HUES48 (cell line): Measurements from ENCODE around the gene PAQR9.

Experiments
- H3K27ac ChIP-seq: one replicate; pipeline ENCODE4 v1.7.0; 2013; ENCODE audit warnings: low read depth, low read length, inconsistent platforms
- H3K27me3 ChIP-seq: 2 replicates; pipeline ENCODE4 v1.6.1; 2013; ENCODE audit warnings: mild to moderate bottlenecking, low read length; ENCODE audit not compliant: control insufficient read depth, insufficient read depth
- H3K36me3 ChIP-seq: 2 replicates; pipeline ENCODE4 v1.6.1; 2013; ENCODE audit warnings: low read length; ENCODE audit not compliant: control insufficient read depth, insufficient read depth
- H3K4me1 ChIP-seq: 2 replicates; pipeline ENCODE4 v1.6.1; 2013; ENCODE audit warnings: mild to moderate bottlenecking, low read length; ENCODE audit not compliant: control insufficient read depth, insufficient read depth
- H3K4me3 ChIP-seq: 2 replicates; pipeline ENCODE4 v1.5.1; 2013; ENCODE audit warnings: mild to moderate bottlenecking, low read depth, low read length
- H3K9ac ChIP-seq: 2 replicates; pipeline ENCODE4 v1.6.1; 2013; ENCODE audit warnings: mild to moderate bottlenecking, low read depth, low read length, moderate library complexity
- H3K9me3 ChIP-seq: 2 replicates; pipeline ENCODE4 v1.6.1; 2013; ENCODE audit warnings: low read length; ENCODE audit not compliant: control insufficient read depth, insufficient read depth

Gene PAQR9, protein sequence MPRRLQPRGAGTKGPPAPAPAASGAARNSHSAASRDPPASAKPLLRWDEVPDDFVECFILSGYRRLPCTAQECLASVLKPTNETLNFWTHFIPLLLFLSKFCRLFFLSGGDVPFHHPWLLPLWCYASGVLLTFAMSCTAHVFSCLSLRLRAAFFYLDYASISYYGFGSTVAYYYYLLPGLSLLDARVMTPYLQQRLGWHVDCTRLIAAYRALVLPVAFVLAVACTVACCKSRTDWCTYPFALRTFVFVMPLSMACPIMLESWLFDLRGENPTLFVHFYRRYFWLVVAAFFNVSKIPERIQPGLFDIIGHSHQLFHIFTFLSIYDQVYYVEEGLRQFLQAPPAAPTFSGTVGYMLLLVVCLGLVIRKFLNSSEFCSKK

DNA sequence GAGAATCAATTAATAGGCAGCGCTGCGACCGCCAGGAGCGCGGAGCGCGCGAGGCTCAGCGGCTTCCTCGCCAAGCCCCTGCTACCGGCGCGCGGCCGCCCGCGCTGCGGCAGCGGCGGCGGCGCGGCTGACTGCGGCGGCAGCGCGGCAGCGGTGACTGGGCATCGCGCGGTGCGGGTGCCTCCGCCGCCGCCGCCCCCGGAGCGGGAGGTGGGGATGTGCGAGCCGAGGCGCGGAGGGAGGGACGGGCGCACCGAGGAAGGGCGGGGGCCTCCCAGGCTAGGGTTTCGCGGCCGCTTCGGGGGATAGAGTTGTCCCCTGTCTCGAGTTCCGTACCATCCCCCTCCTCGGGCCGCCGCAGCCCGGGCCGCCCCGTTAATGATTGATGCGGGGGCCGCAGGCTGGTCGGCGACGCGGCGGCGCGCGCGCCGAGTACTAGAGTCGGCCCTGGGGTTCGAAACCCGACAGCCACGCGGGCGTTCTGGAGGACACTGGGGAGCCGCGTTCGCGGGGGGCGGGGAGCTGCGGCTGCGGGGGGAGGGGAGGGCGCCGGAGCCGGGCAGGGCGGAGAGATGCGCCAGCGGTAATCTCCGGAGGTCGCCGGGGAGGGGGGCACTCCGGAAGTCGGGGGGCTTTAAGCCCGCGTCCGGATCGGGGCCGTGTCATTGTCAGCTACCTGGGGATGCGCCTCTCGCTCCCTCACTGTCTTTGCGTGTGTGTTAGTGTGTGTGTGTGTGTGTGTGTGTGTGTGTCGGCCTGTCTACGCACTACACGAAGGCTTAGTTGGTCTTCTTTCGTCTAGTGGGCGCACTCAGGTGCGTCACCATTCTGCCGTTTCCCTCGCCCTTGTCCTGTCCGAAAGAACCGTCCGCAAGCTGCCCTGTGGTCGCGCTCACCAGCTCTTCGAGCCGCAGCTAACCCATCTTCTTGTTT lies at the start of gene PAQR9:
PAQR9 (minus strand) TSS at position 159 of the 933 bp plus-strand sequence. CDS start 338 bp downstream, outside the sequence.
- no peak within 1 kb of the TSS for H3K27ac ChIP-seq
- peak within 1 kb of the TSS; percentile 51; the same call in 1 of the 2 replicates for H3K9ac ChIP-seq
- H3K4me3 ChIP-seq, result peak within 1 kb of the TSS; percentile 88
- no peaks in the 10 kb centered on the region for H3K4me1 ChIP-seq
- H3K27me3 ChIP-seq, result peaks cover 45% of the 10 kb centered on the region
- H3K9me3 ChIP-seq, result no peaks in the 10 kb centered on the region
- H3K36me3 ChIP-seq, result no peaks in the 10 kb centered on the region

DNA sequence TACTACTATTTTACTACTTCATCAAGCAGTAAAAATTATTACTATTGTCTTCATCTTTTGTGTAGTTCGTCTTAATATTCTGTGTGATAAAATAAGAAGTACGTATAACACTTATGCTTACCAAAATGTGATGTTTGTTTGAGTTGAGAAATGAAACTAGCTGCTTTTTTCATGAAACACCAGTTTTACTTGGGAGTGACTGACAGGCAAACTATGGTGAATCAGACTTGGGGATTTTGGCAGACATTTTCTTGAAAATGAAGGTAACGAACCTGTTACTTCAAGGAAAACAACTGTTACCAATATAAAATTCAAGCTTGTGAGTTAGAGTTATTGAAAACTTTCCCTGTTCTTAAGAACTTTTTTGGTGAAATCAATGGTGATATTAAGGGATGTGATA lies 48.2 kb upstream of the PAQR9 start:
- Histone ChIP-seq H3K9me3 (no peaks in the 10 kb centered on the region), H3K27me3 (no peaks in the 10 kb centered on the region), H3K27ac (no peak overlapping the region), H3K36me3 (peaks cover 52% of the 10 kb centered on the region), H3K9ac (no peak overlapping the region), H3K4me1 (peaks cover 10% of the 10 kb centered on the region; the same call in 1 of the 2 replicates), H3K4me3 (no peak overlapping the region)

DNA sequence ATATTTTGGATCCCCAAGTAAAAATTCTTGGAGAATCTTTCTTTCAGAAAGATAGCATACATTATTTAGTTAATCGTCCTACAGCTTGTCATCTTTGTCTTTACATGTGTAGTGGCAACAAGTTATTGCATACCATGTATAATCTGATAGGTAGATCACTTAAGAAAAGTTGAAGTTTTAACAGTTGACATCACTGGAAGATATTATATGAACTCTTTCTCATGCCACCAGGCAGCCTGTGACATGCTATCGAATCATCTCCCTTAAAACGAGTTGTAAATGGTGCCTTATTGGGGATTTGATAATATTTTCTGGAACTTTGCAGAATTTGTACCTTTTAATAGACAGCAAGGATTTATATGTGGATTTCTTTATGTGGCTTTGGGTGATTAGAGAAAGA lies 46.5 kb upstream of the PAQR9 start:
- H3K36me3 ChIP-seq, result peaks cover 38% of the 10 kb centered on the region
- no peak overlapping the region for H3K4me3 ChIP-seq
- peaks cover 10% of the 10 kb centered on the region; the same call in 1 of the 2 replicates for H3K4me1 ChIP-seq
- H3K27me3 ChIP-seq, result no peaks in the 10 kb centered on the region
- H3K27ac ChIP-seq, result no peak overlapping the region
- no peaks in the 10 kb centered on the region for H3K9me3 ChIP-seq
- no peak overlapping the region for H3K9ac ChIP-seq

DNA sequence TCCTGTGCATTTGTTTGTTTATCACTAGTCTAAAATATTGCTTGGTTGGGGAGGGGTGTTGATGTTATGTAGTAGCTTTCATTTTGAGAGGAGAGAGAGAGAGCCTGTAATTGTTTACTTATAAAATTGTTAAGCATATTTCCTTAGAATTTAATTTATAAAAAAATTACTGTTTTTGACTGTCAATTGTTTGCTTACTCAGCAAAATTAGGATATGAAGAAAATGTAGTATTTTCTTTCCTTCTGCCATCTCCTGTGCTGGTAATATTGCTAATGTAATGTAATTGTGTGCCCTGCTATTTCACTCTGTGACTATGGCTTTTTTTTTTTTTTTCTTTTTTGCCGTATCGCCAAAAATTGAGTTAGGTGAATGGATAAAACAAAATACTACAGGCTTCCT lies 41.3 kb upstream of the PAQR9 start:
- H3K36me3 ChIP-seq, result no peaks in the 10 kb centered on the region
- no peak overlapping the region for H3K4me3 ChIP-seq
- H3K27me3 ChIP-seq, result no peaks in the 10 kb centered on the region
- no peak overlapping the region for H3K9ac ChIP-seq
- peaks cover 20% of the 10 kb centered on the region for H3K4me1 ChIP-seq
- H3K9me3 ChIP-seq, result no peaks in the 10 kb centered on the region
- H3K27ac ChIP-seq, result no peak overlapping the region

DNA sequence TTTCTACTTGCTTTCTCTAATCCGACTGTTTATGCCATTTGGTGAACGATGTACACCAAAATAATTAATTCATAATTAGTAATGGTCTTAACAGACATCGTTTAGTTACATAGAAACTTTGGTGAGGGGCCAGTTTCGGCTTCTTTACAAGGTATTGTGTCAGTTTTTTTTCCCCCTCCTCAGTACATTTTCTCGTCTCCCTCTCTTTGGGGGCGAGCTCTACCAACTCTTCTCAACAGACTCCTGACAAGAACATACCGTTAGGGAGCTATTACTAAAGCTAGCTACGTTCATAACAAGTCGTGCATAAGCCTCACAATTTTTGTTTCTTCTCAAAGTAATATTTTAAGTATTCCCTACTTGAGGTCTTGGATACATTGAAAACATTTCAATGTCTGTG lies 39.3 kb upstream of the PAQR9 start:
- peaks cover 15% of the 10 kb centered on the region for H3K4me1 ChIP-seq
- H3K36me3 ChIP-seq, result no peaks in the 10 kb centered on the region
- H3K27ac ChIP-seq, result peak overlapping the region; percentile 97

DNA sequence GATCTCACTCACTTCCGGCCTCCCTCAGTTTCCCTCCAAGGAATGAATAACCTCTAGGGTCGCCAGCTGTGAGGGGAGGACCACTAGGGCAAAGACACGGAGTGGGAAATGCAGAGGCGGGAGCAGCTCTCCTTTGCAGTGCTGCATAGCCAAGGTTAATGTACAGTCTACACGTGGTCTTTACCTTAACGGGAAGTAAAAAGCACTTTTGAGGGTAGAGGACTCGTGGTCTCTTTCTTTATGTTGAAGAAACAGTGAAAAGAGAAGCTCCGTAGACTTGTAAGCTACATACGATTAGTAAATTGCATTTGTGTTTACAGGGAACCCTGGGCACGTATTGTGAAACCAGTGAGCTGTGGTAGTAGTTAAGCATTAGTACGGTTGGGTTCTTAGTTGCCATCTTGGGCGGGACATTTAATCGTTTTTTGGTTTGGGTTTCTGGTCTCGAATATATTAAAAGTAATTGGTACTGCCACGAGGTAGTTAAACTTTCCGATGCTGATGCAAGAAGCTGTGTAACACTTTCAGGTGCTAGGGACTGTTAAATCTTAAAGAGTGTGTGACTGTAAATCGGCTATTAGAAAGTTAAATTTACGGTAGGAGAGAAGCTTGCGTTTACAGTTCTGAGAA lies 38.7 kb upstream of the PAQR9 start:
- H3K9me3 ChIP-seq, result no peaks in the 10 kb centered on the region
- H3K27me3 ChIP-seq, result no peaks in the 10 kb centered on the region
- peaks cover 14% of the 10 kb centered on the region for H3K4me1 ChIP-seq
- H3K36me3 ChIP-seq, result no peaks in the 10 kb centered on the region
- peak overlapping the region; percentile 96 for H3K4me3 ChIP-seq
- peak overlapping the region; percentile 97 for H3K9ac ChIP-seq
- H3K27ac ChIP-seq, result peak overlapping the region; percentile 97

More for the DNA sequence above, 39.3 kb upstream of the PAQR9 start:
- H3K9ac ChIP-seq, result peak overlapping the region; percentile 97
- H3K9me3 ChIP-seq, result no peaks in the 10 kb centered on the region
- no peaks in the 10 kb centered on the region for H3K27me3 ChIP-seq
- peak overlapping the region; percentile 96 for H3K4me3 ChIP-seq

DNA sequence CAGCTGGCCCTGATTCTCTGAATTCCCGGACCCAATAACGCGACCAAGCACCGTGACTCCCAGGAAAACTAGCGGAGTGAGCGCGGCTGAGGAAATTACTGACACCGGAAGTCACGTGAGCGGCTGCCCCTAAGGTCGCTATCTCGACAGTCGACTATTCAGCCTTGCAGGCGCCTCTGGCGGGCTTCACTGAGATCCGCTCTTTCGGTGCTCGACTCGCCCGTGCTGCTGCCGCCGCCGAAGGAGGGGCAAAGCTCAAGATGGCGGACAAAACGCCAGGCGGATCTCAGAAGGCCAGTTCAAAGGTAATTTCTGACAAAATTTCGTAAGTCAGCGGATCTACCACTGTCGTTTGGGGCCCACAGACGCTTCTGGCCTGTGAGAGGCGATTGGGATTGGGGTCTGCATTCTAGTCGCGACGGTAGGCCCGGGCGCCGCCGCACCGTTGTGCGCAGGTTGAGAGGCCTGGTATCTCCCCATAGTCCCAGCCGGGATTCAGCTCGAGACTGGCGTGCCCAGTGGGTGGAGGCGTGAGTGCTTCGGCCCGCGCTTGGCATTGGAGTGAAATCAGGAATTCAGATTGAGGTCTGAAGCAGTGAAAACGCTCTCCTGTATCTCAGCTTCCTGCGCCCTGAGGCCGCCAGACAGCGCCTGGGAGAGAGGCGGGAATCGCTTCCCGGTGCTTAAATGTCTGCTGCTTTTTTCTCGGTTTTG lies 38.1 kb upstream of the PAQR9 start, which contains the start of gene U2SURP:
U2SURP (plus strand) TSS at position 202 of the 714 bp plus-strand sequence; CDS start at position 261, 59 bp downstream.
- peak within 1 kb of the TSS; percentile 96 for H3K4me3 ChIP-seq
- peak within 1 kb of the TSS; percentile 97 for H3K27ac ChIP-seq
- H3K9ac ChIP-seq, result peak within 1 kb of the TSS; percentile 97
- no peaks in the 10 kb centered on the region for H3K36me3 ChIP-seq
- peaks cover 14% of the 10 kb centered on the region for H3K4me1 ChIP-seq
- H3K9me3 ChIP-seq, result no peaks in the 10 kb centered on the region
- H3K27me3 ChIP-seq, result no peaks in the 10 kb centered on the region

DNA sequence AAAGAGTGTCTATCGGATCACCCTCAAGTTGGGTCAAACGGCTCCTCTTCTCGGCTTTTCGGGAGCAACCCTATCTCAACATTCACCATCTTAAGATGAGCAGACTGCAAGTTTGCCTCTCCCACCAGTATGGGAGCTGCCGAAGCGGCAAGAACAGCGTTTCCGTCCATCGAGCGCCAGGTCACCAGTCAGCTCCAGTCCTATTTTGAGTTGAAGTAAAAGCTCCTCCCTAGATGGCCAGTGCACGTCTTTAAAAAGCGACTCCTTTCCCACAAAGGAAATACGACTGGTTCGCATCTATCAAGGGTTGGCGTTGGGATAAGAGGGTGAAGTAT lies 37.5 kb upstream of the PAQR9 start:
- H3K4me3 ChIP-seq, result peak overlapping the region; percentile 96
- no peaks in the 10 kb centered on the region for H3K9me3 ChIP-seq
- H3K36me3 ChIP-seq, result no peaks in the 10 kb centered on the region
- peak overlapping the region; percentile 97 for H3K27ac ChIP-seq
- no peaks in the 10 kb centered on the region for H3K27me3 ChIP-seq
- H3K4me1 ChIP-seq, result peaks cover 14% of the 10 kb centered on the region
- peak overlapping the region; percentile 97 for H3K9ac ChIP-seq

DNA sequence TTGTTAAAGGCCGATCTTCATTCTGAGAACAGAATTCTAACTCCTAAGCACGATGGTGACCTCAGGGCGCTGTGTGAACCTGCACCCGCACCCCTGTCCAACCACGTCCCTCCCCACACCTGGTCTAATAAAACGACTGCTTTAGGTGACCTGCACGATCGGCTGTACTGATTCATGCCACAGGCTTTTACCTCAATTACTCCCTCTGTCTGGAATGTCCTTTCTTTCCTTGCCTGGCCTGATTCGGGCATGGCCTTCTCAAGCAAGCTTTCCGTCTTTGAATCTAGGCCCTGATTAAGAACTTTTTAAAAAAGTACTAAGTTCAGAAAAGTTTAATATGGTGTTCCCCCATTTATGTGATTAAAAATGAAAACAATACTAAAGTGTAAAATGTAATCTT lies 37.1 kb upstream of the PAQR9 start:
- Histone ChIP-seq H3K27ac (peak overlapping the region; percentile 97), H3K4me3 (peak overlapping the region; percentile 96), H3K9ac (peak overlapping the region; percentile 97), H3K27me3 (no peaks in the 10 kb centered on the region), H3K36me3 (no peaks in the 10 kb centered on the region), H3K4me1 (peaks cover 14% of the 10 kb centered on the region), H3K9me3 (no peaks in the 10 kb centered on the region)

DNA sequence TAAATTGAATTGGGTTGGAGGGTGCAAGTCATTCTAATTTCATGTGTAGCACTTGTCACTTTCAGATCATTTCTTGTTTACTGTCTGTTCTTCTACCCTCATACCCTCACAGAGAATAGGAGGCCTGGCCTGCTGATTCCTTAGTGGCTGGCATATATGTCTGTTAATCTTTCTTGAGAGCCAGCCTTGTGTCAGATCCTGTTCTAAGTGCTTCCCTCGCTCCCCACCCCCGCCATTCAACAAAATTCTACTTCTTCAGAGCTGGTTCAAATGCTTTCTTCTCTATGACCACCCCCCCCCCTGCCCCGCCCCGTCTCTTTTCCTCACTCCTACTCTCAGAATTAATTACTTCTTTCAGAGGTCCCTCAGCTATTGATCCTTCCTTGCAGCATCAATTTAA lies 36.4 kb upstream of the PAQR9 start:
- peaks cover 14% of the 10 kb centered on the region for H3K4me1 ChIP-seq
- peak overlapping the region; percentile 97 for H3K27ac ChIP-seq
- no peaks in the 10 kb centered on the region for H3K27me3 ChIP-seq
- peak overlapping the region; percentile 96 for H3K4me3 ChIP-seq
- no peaks in the 10 kb centered on the region for H3K9me3 ChIP-seq
- H3K36me3 ChIP-seq, result no peaks in the 10 kb centered on the region
- no peak overlapping the region for H3K9ac ChIP-seq
